ENCODE data around the gene PSMC3IP.
A peak's percentile ranks its signal among the peaks of the same experiment; 100 is the strongest.

PSMC3IP gene

DNA sequence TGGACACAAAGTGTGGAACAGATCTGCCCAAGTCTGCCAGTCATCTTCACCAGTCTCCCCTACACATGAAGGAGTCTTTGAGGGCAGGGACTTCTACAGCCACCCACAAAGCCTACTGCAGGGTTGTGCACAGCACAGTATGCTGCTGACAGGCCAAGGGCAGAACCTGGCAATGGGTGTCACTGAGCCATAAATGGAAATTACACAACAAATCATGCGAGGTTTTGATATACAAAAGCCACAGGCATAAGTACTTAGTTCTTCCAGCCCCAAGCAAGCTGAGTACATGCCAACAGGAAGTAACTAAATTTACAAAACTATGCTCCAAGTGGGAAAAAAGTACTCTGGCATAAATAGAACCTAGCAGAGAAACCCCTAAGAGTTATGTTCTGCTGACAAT, 7.8 kb upstream of the PSMC3IP start:
- ChIA-PET CTCF (interaction anchor here (1.0 to 4.1 kb wide), 3 partner anchors 8 to 95 kb away, joined by 3 to 26 read pairs (median 3); partner anchors contain the start of gene PSMC3IP), POLR2A (no interaction called here)
- DNase-seq, result no peak
- Histone ChIP-seq H3K27me3 (replicated peaks in 2 of 5; ENCODE audit: control insufficient read depth in 4 of 5, insufficient read depth in 5 of 5, low read length in 4 of 5) (no peaks in the 10 kb centered on the region), H3K4me1 (ENCODE audit: control extremely low read depth in 1 of 4, control insufficient read depth in 4 of 4, insufficient read depth in 4 of 4, low read length in 3 of 4) (peaks cover 0 to 6% (median 0%) of the 10 kb centered on the region in 4 experiments), H3K36me3 (ENCODE audit: control insufficient read depth in 4 of 4, insufficient read depth in 4 of 4, low read length in 3 of 4) (peaks cover 37 to 93% (median 69%) of the 10 kb centered on the region in 4 experiments), H3K9me3 (ENCODE audit: control extremely low read depth in 1 of 5, control insufficient read depth in 4 of 5, insufficient read depth in 2 of 5, low read depth in 1 of 5, low read length in 4 of 5) (no peaks in the 10 kb centered on the region), H3K27ac (ENCODE audit: insufficient read depth in 1 of 2, low read depth in 1 of 2, low read length in 2 of 2, poor library complexity in 1 of 2, severe bottlenecking in 2 of 2) (no peak overlapping the region), H3K4me3 (ENCODE audit: control insufficient read depth in 1 of 7, extremely low read depth in 1 of 7, insufficient read depth in 4 of 7, low read depth in 2 of 7, low read length in 6 of 7) (no peak overlapping the region)
- no CpG with 5 or more reads among the region's 1 CpG for WGBS (ENCODE audit: insufficient coverage)

DNA sequence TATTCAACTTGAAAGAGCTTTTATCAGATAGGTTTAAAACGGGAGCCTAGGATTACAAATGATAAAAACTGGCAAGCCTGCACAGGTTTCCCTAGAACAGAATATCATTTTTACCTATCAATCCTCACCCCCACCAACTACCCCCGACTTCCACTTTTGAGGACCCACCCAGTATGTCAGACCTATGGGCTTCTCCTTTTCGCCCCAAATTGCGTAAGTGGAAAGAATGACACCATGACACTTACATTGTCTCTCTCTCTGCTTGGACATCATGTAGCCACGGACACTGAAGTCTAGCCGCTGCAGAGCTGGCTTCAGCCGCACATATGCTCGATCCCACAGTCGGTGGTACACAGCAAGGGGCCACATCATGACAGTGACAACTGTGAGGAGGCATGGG, 7.4 kb upstream of the PSMC3IP start:
- no peaks in the 10 kb centered on the region for H3K27me3 ChIP-seq (replicated peaks in 2 of 5; ENCODE audit: control insufficient read depth in 4 of 5, insufficient read depth in 5 of 5, low read length in 4 of 5)
- ChIA-PET CTCF (interaction anchor here (1.0 kb wide), 2 partner anchors 17 to 27 kb away, joined by 3 read pairs; no protein-coding TSS in a partner anchor), POLR2A (no interaction called here)
- no peak overlapping the region for H3K27ac ChIP-seq (ENCODE audit: insufficient read depth in 1 of 2, low read depth in 1 of 2, low read length in 2 of 2, poor library complexity in 1 of 2, severe bottlenecking in 2 of 2)
- DNase-seq, result peak in 1 of 3 donors; percentile 8
- WGBS (ENCODE audit: insufficient coverage), result 99% methylated on average over 8 of the region's 9 CpGs
- no peaks in the 10 kb centered on the region for H3K9me3 ChIP-seq (ENCODE audit: control extremely low read depth in 1 of 5, control insufficient read depth in 4 of 5, insufficient read depth in 2 of 5, low read depth in 1 of 5, low read length in 4 of 5)
- peaks cover 0 to 6% (median 0%) of the 10 kb centered on the region in 4 experiments for H3K4me1 ChIP-seq (ENCODE audit: control extremely low read depth in 1 of 4, control insufficient read depth in 4 of 4, insufficient read depth in 4 of 4, low read length in 3 of 4)
- H3K4me3 ChIP-seq (ENCODE audit: control insufficient read depth in 1 of 7, extremely low read depth in 1 of 7, insufficient read depth in 4 of 7, low read depth in 2 of 7, low read length in 6 of 7), result no peak overlapping the region
- H3K36me3 ChIP-seq (ENCODE audit: control insufficient read depth in 4 of 4, insufficient read depth in 4 of 4, low read length in 3 of 4), result peaks cover 39 to 92% (median 74%) of the 10 kb centered on the region in 4 experiments

DNA sequence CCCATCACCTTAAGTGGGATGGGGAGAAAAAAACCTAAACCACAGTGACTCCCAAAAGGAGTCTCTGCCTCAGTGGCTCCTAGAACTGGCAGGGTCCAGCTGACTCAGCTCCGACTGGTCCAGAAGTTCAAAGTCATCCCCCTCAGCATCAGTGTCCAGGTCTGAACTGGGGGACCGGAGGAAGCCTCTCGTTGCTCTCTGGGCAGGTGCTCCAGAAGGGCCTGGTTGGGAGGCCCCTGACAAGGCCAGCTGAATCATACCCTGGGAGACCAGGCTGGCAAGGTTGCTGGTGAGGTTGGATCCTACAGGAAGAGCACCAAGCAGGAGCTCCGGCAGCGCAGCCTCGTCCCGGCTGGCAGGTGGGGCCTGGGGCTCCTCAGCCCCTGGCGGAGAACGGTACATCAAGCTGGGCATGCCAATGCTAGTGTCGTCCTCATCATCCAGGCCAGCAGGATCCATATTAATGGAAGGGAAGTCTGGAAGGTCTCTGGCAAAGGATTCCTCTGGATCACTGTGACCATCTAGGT, 4.3 kb upstream of the PSMC3IP start:
- ChIA-PET POLR2A (no interaction called here), CTCF (interaction anchor here (0.7 to 4.6 kb wide), 5 partner anchors 16 to 238 kb away, joined by 3 to 37 read pairs (median 4); partner anchors contain the start of gene CCR10)
- no peak overlapping the region for H3K4me3 ChIP-seq (ENCODE audit: control insufficient read depth in 1 of 7, extremely low read depth in 1 of 7, insufficient read depth in 4 of 7, low read depth in 2 of 7, low read length in 6 of 7)
- 98% methylated on average over 8 of the region's 10 CpGs for WGBS (ENCODE audit: insufficient coverage)
- DNase-seq, result no peak
- peaks cover 28 to 71% (median 61%) of the 10 kb centered on the region in 4 experiments for H3K36me3 ChIP-seq (ENCODE audit: control insufficient read depth in 4 of 4, insufficient read depth in 4 of 4, low read length in 3 of 4)
- H3K9me3 ChIP-seq (ENCODE audit: control extremely low read depth in 1 of 5, control insufficient read depth in 4 of 5, insufficient read depth in 2 of 5, low read depth in 1 of 5, low read length in 4 of 5), result no peaks in the 10 kb centered on the region
- no peaks in the 10 kb centered on the region for H3K27me3 ChIP-seq (replicated peaks in 2 of 5; ENCODE audit: control insufficient read depth in 4 of 5, insufficient read depth in 5 of 5, low read length in 4 of 5)
- H3K27ac ChIP-seq (ENCODE audit: insufficient read depth in 1 of 2, low read depth in 1 of 2, low read length in 2 of 2, poor library complexity in 1 of 2, severe bottlenecking in 2 of 2), result no peak overlapping the region
- H3K4me1 ChIP-seq (ENCODE audit: control extremely low read depth in 1 of 4, control insufficient read depth in 4 of 4, insufficient read depth in 4 of 4, low read length in 3 of 4), result peaks cover 2 to 24% (median 18%) of the 10 kb centered on the region in 4 experiments

DNA sequence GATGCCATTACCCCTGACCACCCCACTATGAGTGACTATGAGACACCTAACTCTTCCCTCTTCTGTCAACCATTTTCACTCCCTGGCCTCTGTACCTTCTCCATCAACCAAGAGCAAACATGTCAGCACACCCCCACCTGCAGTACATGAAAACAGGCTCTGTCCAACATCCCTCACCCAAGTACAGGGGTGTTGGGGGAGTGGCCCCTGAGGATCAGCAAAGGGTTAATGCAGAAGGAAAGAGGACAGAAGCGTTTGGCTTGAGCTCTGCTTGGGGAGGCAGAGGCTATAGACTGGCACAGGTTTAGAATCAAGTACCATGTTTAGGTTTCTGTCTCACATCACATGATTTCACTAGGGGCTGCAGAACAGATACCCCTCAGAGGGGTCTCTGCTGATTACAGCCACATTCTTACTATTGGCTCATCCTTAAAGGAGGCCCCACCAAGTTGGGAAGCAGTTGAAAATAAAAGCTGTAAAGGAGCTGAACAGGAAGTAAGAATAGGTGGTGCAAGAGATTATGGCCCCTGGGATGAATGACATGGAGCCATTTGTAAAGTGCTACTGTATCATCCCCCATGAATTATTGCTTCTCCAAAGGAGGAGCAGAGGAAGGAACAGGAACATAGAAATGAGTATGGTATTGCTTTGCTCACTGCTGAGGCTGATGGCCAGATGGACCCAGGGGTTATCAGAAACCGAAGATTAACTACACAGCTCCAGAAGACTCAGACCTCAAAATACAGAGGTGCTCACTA, 2.4 kb upstream of the PSMC3IP start:
- CTCF ChIA-PET, result interaction anchor here (0.8 to 4.6 kb wide), 6 partner anchors 16 to 183 kb away, joined by 3 to 37 read pairs (median 4); partner anchors contain the start of gene CCR10
- Histone ChIP-seq H3K27me3 (replicated peaks in 2 of 5; ENCODE audit: control insufficient read depth in 4 of 5, insufficient read depth in 5 of 5, low read length in 4 of 5) (no peaks in the 10 kb centered on the region), H3K36me3 (ENCODE audit: control insufficient read depth in 4 of 4, insufficient read depth in 4 of 4, low read length in 3 of 4) (peaks cover 22 to 59% (median 51%) of the 10 kb centered on the region in 4 experiments), H3K27ac (ENCODE audit: insufficient read depth in 1 of 2, low read depth in 1 of 2, low read length in 2 of 2, poor library complexity in 1 of 2, severe bottlenecking in 2 of 2) (no peak overlapping the region), H3K4me1 (ENCODE audit: control extremely low read depth in 1 of 4, control insufficient read depth in 4 of 4, insufficient read depth in 4 of 4, low read length in 3 of 4) (peaks cover 2 to 33% (median 23%) of the 10 kb centered on the region in 4 experiments), H3K4me3 (ENCODE audit: control insufficient read depth in 1 of 7, extremely low read depth in 1 of 7, insufficient read depth in 4 of 7, low read depth in 2 of 7, low read length in 6 of 7) (no peak overlapping the region), H3K9me3 (ENCODE audit: control extremely low read depth in 1 of 5, control insufficient read depth in 4 of 5, insufficient read depth in 2 of 5, low read depth in 1 of 5, low read length in 4 of 5) (no peaks in the 10 kb centered on the region)
- POLR2A ChIA-PET, result no interaction called here
- WGBS (ENCODE audit: insufficient coverage), result 100% methylated on average over 2 of the region's 2 CpGs
- no peak for DNase-seq

DNA sequence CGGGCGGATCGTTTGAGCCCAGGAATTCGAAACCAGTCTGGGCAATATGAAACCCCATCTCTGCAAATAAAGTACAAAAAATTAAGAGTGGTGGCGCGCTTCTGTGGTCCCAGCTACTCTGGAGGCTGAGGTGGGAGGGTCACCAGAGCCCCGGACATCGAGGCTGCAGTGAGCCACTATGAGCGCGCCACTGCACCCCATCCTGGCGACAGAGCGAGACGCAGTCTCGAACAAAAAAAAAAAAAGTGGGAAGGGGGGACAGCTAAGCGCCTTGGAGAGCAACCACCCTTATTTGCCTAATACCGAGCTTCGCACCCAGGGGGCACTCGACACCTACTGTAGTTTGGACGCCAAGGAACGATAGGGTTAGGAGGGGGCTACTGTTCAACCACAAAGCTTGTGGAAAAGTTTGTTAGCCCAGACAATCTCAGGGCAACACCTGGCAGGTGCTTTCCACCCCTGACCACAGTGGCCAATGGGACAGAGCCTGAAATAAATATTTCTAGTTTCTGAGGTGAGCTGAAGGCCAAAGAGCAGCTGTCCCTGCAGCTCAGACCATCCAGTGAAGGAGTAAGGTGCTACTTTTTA, 847 bp upstream of the PSMC3IP start:
- H3K36me3 ChIP-seq (ENCODE audit: control insufficient read depth in 4 of 4, insufficient read depth in 4 of 4, low read length in 3 of 4), result peaks cover 18 to 59% (median 50%) of the 10 kb centered on the region in 4 experiments
- CTCF ChIA-PET, result interaction anchor here (0.7 to 4.6 kb wide), 35 partner anchors 8 to 255 kb away, joined by 3 to 37 read pairs (median 4); partner anchors contain the start of genes BECN1, CCR10, CNTNAP1 and MLX
- no peaks in the 10 kb centered on the region for H3K9me3 ChIP-seq (ENCODE audit: control extremely low read depth in 1 of 5, control insufficient read depth in 4 of 5, insufficient read depth in 2 of 5, low read depth in 1 of 5, low read length in 4 of 5)
- WGBS (ENCODE audit: insufficient coverage), result under 1% methylated on average over 20 of the region's 20 CpGs
- peak; percentile 87 to 92 (median 91) for DNase-seq
- H3K27me3 ChIP-seq (replicated peaks in 2 of 5; ENCODE audit: control insufficient read depth in 4 of 5, insufficient read depth in 5 of 5, low read length in 4 of 5), result no peaks in the 10 kb centered on the region
- peak overlapping the region; percentile 17 to 91 (median 77) for H3K4me3 ChIP-seq (ENCODE audit: control insufficient read depth in 1 of 7, extremely low read depth in 1 of 7, insufficient read depth in 4 of 7, low read depth in 2 of 7, low read length in 6 of 7)
- H3K27ac ChIP-seq (ENCODE audit: insufficient read depth in 1 of 2, low read depth in 1 of 2, low read length in 2 of 2, poor library complexity in 1 of 2, severe bottlenecking in 2 of 2), result peak overlapping the region; percentile 89 to 94
- POLR2A ChIA-PET, result interaction anchor here (0.6 to 2.0 kb wide), 10 partner anchors 11 to 1953 kb away, joined by 3 to 14 read pairs (median 3); partner anchors contain the start of genes MLX, NAGLU, RETREG3 and TUBG1
- peaks cover 2 to 32% (median 23%) of the 10 kb centered on the region in 4 experiments for H3K4me1 ChIP-seq (ENCODE audit: control extremely low read depth in 1 of 4, control insufficient read depth in 4 of 4, insufficient read depth in 4 of 4, low read length in 3 of 4)

DNA sequence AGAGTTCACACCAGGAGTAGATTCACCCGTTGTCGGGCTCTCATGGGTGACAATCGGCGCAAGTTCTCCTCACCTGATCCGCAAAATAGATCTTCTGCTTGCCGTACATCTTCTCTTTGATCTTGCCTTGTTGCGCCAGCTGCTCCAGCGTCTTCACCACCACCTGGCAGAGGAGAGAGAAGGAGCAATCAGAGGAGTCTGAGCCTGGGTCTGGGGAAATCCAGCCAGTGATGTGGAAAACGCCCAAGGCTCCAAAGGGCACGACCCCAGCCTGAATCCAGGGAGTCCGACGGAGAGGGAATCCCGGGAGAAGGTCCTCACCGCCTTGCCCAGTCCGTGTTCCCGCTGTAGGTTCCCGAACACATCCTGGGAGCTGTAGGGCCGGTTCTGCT, 393 bp downstream of the PSMC3IP start:
- Histone ChIP-seq H3K9me3 (ENCODE audit: control extremely low read depth in 1 of 5, control insufficient read depth in 4 of 5, insufficient read depth in 2 of 5, low read depth in 1 of 5, low read length in 4 of 5) (no peaks in the 10 kb centered on the region), H3K4me3 (ENCODE audit: control insufficient read depth in 1 of 7, extremely low read depth in 1 of 7, insufficient read depth in 4 of 7, low read depth in 2 of 7, low read length in 6 of 7) (peak overlapping the region; percentile 7 to 91 (median 77)), H3K27me3 (replicated peaks in 2 of 5; ENCODE audit: control insufficient read depth in 4 of 5, insufficient read depth in 5 of 5, low read length in 4 of 5) (no peaks in the 10 kb centered on the region), H3K27ac (ENCODE audit: insufficient read depth in 1 of 2, low read depth in 1 of 2, low read length in 2 of 2, poor library complexity in 1 of 2, severe bottlenecking in 2 of 2) (peak overlapping the region; percentile 89 to 94), H3K36me3 (ENCODE audit: control insufficient read depth in 4 of 4, insufficient read depth in 4 of 4, low read length in 3 of 4) (peaks cover 19 to 58% (median 49%) of the 10 kb centered on the region in 4 experiments), H3K4me1 (ENCODE audit: control extremely low read depth in 1 of 4, control insufficient read depth in 4 of 4, insufficient read depth in 4 of 4, low read length in 3 of 4) (peaks cover 2 to 32% (median 23%) of the 10 kb centered on the region in 4 experiments)
- DNase-seq, result no peak
- POLR2A ChIA-PET, result interaction anchor here (1.5 to 2.0 kb wide), 3 partner anchors 10 to 41 kb away, joined by 4 to 14 read pairs (median 5); partner anchors contain the start of genes MLX, NAGLU, RETREG3 and TUBG1
- 36% methylated on average over 14 of the region's 18 CpGs for WGBS (ENCODE audit: insufficient coverage)
- CTCF ChIA-PET, result interaction anchor here (0.8 to 4.6 kb wide), 7 partner anchors 10 to 186 kb away, joined by 3 to 37 read pairs (median 11); partner anchors contain the start of genes CCR10 and MLX

All from common myeloid progenitor, CD34-positive (primary cell).